NCI-H510A (cell line): ENCODE results near the gene TCF3.
"Not testable (repeated sequence)": the region's sequence is repeated elsewhere in the genome, so short reads cannot be mapped to it uniquely, and the experiment has no call there.

Experiments used
- DNase-seq: peaks from one replicate; lab custom pipeline; 2025; lab: John Stamatoyannopoulos, UW

TCF3 gene

DNA sequence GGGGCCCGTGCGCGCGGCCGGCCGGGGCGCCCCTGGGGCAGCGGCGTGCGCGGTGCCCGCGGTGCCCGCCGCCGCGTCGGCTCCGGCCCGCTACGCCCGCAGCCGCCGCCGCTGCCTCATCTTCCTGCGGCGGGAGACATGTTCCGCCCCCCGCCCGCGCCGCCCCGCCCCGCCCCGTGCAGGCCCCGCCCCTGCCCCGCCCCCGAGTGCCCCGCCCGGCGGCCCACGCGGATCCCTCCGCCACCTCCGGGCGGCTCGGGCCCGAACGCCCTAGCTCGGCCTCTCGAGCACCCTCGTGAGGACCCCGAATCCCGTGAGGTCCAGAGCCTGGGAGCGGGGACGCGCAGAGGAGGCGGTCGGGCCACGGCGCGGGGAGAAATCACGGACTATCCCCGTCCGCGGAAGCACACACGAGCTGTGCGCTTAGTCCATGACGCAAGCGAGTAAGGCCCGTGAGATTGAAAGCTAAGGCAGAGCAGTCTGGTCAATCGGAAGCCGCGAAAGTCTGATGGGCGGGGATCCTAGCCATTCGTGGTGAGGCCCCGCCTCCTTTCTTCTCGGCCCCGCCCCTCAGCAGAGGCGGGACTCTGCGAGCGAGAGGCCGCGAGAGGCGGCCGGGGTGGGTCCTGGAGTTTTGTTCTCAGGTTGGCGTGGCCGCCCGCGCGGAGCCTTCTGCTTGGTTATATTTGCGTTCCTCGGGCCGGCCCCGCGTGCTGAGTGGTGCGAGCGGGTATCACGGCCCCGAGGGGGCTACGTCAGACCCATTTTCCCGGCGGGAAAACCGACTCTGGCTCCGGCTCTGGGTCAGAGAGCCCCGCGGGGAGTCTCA, at the start of gene TCF3:
Gene TCF3, minus strand, starts transcription at position 145 of the 829 bp plus-strand sequence. CDS start 2,367 bp downstream, outside the sequence.
- DNase-seq = peak; percentile 88

DNA sequence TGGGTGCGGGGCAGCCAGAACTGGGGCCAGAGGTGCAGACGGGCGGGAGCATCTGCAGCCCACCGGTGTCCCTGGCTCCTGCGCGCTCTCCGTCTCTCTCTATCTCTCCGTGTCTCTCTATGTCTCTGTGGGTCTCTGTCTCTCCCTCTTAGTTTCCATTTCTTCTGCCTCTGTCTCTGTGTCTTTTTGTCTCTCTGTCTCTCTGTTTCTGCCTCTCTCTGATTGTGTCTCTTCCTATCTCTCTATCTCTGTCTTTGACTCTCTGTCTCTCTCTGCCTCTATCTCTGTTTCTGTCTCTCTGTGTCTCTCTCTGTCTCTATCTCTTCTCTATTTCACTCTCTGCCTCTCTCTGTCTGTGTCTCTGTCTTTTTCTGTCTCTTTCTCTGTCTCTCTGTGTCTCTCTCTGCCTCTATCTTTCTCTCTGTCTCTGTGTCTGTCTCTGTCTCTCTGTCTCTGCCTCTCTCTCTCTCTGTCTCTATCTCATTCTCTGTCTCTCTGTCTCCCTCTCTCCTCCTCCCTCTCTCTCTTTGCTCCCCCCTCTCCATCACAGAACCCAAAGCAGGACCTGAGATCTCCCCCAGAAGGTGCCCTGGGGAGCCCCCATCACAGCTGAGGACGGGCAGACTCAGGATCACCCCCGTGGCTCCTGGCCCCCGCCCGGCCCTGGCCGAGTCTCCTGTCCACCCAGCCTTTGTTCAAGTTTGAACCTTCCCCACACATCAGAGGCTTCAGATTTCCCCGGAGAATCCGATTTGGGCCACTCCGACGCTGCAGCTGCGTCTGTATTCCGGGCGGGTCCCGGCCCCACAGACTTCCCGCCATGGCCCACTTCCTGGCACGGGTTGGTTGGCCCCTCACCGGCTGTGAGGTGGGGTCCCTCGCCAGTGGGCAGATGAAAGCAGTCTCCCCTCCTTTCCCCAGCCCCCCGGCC, 48.6 kb upstream of the TCF3 start:
- DNase-seq = no peak

GRCh38 chr19:1699998-1700732, 47.8 kb upstream of the TCF3 start:
- no peak for DNase-seq

DNA sequence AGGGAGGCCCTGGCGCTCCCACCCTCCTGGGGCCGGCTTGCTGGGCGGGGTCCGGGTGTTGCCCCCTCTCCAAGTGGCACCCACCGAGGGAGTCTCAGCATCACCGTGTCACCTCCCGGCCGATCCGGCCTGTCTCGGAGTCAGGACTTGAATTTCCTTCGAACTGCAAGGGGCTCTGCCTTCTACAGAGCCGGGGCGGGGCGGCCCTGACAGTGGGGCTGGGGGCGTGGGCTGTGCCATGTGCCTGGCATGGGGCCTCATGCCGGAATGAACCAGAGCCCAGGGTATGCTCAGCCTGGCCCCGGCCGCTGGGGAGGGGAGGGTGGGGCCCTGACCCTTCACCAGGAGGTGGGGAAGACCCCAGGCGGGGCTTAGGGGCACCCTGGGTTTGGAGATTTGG, 47.0 kb upstream of the TCF3 start:
- no peak for DNase-seq

GRCh38 chr19:1698636-1699035, 46.2 kb upstream of the TCF3 start:
- DNase-seq = no peak

DNA sequence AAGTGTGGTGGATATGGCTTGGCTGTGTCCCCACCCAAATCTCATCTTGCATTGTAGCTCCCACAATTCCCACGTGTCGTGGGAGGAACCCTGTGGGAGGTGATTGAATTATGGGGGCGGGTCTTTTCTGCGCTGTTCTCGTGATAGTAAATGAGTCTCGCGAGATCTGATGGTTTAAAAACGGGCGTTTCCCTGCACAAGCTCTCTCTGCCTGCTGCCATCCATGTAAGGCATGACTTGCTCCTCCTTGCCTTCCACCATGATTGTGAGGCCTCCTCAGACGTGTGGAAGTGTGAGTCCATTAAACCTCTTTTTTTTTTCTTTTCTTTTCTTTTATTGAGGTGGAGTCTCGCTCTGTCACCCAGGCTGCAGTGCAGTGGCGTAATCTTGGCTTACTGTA, 43.1 kb upstream of the TCF3 start:
- not testable (repeated sequence) for DNase-seq

DNA sequence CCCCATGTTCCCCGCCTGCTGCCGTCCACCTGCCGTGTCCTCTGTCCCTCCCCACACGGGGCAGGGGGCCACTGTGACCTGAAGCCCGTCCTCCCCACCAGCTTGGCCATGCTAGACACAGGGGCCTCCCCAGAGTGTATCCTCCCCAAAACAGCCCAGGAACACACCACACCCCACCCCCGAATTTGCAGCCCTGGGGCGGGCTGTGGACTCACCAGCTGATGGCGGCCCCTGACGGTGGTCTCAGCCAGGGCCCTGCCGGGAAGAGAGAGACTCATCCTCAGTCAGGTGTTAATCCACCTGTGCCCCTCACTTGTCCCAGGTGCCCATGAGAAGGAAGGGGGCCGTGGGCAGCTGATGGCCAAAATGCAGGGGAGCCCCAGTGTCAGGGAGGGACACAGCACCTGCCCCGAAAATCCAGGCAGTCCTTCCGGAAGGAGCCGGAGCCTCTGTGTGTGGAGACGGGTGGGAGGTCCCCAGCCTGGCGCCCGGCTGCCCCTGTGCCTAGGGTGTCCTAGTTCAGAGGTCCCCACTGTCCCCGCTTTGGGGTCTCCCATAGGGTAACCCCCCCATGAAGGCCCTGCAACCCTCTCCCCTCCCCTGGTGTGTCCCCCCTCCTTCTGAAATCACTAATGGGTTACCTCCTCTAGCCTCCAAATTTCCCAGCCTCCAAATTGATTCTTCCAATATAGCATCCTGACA, 39.3 kb upstream of the TCF3 start:
- no peak for DNase-seq

DNA sequence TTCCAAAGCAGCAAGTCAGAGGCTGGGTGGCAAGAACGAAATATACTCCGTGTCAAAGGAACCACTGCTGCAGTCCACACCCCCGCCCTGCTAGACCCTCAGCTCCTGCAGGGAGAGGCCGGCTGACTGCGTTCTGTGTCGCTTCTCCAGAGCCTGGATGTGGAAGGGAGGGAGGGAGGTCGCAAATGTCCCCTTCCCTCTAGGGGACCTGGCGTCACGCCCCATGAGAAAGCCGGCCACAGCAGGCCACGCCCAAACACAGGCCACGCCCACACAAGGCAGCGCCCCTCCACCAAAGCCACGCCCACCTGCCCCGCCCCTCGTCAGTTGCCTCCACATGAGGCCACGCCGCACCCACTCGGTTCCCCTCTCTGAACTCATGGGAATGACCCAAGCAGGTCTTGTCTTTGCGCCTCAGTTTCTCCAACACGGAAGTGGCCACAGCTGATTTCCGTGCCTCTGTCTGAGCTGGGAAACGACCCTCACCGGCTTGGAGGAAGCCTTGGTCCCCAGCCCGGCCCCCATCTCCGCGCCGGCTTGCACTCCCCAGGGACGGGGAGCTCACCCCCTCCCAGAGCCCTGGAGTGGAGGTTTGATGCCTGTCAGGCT, 38.4 kb upstream of the TCF3 start:
- DNase-seq = no peak

DNA sequence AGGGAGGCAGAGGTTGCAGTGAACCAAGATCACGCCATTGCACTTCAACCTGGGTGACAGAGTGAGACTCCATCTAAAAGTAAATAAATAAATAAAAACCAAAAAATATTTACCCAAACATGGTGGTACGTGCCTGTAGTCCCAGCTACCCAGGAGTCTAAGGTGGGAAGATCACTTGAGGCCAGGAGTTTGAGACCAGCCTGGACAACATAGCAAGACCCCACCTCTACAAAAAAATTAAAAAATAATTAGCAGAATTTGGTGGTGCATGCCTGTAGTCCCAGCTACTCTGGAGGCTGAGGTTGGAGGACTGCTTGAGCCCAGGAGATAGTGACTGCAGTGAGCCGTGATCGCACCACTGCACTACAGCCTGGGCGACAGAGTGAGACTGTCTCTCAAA, 33.4 kb upstream of the TCF3 start:
- not testable (repeated sequence) for DNase-seq

DNA sequence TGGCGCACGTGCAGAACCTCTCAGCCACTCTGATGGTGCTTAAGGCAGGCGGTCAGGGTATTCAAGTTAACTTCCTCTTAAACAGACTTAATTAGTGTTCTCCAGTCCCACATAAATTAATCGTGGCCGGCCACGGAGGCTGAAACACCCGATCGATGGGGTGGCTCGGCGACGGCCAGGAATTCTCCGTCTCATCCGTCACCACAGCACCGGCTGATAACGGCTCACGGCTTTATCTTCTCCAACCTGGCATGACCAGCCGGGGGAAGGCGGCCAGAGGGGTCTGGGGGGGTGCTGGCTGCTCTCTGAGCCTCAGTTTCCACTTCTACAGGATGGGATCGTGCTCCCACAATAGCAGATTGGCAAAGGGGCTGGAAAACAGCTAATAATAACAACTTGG, 32.6 kb upstream of the TCF3 start:
- DNase-seq = no peak

GRCh38 chr19:1684573-1684912, 32.1 kb upstream of the TCF3 start:
- DNase-seq = no peak

DNA sequence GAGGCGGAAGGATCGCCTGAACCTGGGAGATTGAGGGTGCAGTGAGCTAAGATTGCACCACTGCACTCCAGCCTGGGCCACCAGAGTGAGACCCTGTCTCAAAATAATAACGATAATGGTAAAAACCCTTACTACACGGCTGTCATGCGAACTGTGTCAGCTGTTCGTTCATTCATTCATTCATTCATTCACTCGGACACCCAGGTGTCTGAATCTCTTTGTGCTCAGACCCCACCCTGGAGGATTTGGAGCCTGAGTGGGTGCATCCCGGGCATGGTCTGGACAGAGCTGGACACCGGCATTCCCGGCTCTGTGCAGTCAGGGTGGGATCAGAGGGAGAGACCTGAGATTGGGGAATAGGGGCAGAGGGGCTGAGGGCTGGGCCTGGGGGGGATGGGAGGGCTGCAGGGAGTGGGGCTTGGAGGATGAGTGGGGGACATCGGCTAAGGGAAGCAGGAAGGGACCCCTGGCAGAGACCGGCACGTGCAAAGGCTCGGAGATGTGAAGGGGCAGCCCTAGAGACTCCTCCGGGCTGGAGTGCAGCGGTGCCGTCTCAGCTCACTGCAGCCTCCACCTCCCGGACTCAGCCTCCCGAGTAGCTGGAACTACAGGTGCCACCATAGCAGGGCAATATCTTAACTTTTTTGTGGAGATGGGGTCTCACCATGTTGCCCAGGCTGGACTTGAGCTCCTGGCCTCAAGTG, 31.6 kb upstream of the TCF3 start:
- DNase-seq = no peak

GRCh38 chr19:1680976-1681375, 28.6 kb upstream of the TCF3 start:
- DNase-seq = no peak

GRCh38 chr19:1678073-1678472, 25.7 kb upstream of the TCF3 start:
- DNase-seq = no peak

- no peak for DNase-seq
Measured at GRCh38 chr19:1676351-1677266, 24.2 kb upstream of the TCF3 start.

- no peak for DNase-seq
Measured at GRCh38 chr19:1675633-1676350, 23.4 kb upstream of the TCF3 start.

DNA sequence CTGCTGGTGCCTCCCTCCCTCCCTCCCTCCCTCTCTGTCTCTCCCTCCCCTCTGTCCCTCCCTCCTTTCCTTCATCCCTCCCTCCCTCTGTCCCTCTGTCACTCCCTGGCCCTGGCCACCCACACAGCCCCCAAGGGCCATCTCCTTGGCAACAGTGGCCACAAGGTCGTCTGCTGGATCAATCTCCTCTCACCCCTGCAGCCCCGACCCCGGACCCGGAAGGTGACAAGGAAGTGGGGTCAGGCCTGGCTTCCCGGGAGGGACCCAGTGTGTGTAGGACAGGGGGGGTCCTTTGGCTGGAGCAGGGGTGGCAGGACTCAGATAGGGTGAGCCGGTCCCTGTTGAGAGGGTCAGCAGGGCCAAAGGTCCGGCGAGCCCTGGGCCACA, 21.9 kb upstream of the TCF3 start:
- DNase-seq = no peak

GRCh38 chr19:1673645-1674292, 21.4 kb upstream of the TCF3 start:
- DNase-seq = no peak
